GM21515 (cell line): ENCODE data around the gene RNF225.
"Not testable (repeated sequence)": the region's sequence is repeated elsewhere in the genome, so short reads cannot be mapped to it uniquely, and the experiment has no call there.

Experiments used
- ATAC-seq: cut with Tn5 transposase; IDR thresholded peaks from one replicate; pipeline ENCODE4 v1.9.1; 2021; ENCODE audit not compliant: unreplicated experiment

The RNF225 gene

DNA sequence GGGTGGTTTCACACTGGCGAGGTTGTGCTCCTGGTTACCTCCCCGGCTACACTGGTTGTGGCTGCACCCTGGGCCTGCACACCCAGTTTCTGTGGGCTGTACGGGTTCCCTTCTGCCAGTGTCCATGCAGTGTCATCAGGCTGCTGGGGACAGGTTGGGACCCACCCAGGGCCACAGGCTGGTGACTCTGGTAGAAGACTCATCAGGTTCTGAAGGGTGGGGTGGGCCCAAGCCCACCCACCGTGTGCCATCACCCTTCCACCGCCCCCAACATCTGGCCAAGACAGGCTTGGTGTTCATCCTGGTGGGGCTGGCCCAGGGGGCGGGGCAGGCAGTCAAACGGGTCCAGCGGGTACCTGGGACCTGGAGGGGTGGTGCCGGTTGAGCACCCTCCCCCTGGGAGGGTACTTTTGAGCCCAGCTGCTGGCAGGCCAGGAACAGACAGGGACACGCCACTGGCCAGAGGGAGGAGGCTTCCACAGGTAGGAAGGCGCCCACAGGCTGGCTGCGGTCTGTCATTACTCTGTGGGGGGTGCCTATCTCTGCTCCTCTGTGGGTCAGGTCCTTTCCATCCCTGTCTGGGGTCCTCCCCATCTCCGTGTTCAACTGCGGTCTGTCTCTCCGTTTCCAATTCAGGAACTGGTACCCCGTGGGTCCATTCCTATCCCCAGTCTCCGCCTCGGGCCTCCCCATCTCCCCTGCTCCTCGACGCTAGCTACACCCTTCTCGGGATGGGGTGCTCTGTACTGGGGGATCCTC lies at the start of gene RNF225:
Gene RNF225, plus strand, starts transcription at position 437 of the 759 bp plus-strand sequence. CDS start 434 bp downstream, outside the sequence.
- no peak for ATAC-seq

DNA sequence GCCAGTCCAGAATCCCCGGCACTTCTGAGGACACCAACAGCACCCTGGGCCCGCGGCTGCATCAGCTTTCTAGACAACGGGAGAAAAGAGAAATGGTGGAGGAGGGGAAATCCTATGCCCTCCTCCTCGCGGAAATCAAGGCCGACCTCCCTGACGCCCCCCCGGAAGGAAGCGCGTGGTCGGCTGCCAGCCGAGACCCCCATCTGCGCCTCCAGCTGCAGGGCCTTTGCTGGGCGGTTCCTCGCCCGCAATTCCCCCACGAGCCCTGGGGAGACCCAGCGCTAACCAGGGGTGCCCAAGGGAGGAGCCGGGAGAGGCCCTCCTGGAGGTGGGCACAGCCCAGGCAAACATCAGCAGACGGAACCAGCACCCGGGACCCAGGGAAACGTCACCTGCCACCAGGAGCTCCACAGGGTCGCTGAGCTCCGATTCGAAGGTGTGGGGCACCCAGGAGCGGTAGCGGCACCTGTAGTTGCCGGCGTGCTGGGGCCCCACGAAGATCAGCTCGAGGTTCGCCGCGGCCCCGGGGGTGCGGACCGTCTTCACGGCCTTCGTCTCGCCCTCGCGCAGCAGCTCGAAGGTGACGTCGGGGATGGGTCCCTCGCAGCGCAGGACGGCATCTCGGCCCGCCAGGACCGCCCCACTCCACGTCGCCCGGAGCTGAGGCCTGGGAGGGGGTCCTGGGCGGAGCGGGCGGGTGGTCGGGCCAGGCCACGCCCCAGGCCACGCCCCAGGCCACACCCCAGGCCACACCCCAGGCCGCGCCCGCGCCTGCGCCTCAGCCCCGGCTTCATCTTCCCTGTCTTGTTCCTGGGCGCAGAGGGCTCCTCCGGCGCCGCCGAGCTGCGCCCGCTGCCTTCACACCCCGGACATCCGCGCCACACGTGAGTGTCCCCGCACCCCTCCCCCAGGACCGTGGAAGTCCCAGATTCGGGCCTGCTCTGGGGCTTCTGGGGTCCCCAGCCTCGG lies 48.2 kb upstream of the RNF225 start:
- peak; percentile 75 for ATAC-seq

DNA sequence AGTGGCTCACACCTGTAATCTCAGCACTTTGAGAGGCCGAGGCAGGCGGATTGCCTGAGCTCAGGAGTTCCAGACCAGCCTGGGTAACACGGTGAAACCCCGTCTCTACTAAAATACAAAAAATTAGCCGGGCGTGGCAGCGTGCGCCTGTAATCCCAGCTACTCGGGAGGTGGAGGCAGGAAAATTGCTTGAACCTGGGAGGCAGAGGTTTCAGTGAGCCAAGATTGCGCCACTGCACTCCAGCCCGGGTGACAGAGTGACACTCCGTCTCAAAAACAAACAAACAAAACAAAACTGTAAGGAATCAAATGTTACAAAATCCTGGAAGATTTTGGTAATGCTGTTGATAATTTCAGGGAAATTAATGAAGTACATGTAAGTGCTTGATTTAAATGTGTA lies 47.4 kb upstream of the RNF225 start:
- not testable (repeated sequence) for ATAC-seq

DNA sequence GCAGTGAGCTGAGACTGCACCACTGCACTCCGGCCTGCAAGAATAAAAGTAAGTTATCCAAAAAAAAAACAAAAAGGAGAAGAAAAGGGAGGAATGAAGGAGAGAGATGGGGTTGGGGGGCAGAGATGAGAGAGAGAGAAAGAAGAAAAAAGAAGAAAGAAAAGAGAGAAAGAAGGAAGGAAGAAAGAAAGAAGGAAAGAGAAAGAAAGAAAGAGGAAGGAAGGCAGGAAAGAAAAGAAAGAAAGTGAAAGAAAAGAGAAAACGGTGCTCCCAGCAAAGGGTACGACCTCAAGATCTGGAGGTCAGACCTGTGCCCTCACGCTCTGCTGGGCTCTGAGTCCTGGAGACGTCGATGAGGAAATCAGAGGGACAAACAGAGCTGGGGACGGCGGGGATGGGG lies 45.9 kb upstream of the RNF225 start:
- ATAC-seq, result no peak

DNA sequence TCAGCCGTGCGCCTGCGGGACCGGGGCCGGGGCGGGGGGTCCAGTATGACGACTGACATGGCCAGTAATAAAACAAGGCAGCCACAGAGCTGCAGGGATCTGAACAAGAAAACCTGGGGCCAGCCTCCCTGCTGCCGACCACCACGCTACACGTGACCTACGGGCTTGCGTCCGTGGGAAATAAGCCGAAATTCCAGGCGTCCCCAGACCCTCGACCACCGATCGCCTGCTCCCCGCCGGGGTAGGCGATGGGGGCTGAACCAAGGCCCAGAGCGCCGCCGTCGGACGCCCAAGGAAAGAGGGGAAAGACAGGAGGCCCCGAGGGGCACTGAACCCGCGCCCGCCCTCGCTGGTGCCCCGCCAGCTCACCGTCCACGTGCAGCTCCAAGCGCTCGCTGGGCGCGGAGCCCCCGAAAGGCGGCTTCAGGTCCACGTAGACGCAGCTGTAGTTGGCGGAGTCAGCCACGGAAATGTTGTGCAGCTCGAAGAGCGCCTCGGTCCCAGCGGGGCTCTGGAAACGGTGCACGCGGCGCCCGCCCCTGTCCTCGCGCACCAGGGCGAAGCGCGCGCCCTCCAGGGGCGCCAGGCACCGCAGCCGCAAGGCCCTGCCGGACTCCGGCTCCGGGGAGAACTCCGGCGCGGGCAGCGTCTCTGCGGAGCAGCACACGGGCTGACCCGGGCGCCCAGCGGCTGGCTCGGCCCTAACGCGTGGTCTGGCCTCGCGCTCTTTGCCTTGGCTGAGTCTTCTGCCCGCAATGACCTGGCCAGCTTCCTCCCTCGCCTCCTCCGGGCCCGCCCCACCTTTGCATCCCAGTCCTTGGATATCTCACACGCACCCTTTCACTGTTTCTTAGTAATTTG lies 45.2 kb upstream of the RNF225 start:
- no peak for ATAC-seq

DNA sequence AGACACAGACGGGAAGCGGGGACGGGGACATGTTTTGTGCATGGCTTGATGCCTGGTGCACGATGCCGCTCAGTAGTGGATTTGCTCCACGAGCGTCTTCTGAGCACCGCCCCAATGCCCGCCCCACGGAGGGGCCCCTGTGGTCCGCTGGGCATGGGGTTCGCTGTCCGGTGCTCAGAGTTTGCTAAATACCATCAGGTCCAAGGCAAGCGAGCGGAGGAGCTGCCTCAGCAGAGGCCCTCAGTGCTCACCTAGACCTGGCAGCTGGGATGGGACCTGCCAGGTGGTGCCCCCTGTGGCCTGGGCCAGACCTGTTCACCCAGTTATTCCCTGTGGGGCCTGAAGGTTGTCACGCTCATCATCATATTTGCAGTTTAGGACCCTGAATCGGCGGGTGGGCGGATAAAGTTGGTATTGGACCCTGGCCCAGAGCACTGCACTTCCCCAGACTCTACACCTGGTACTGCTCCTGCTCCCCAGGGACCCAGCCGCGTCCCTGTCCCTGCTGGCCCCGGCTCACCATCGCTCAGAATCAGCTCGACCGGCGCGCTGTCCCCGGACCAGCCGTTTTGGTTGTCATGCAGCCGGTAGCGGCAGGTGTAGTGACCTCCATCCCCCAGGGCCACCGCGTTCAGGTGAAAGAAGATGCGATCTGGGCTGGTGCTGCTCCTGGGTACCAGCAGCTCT lies 44.4 kb upstream of the RNF225 start:
- ATAC-seq, result no peak

- ATAC-seq, result no peak
These were observed 43.9 kb upstream of the RNF225 start for GRCh38 chr19:58351558-58351878.

DNA sequence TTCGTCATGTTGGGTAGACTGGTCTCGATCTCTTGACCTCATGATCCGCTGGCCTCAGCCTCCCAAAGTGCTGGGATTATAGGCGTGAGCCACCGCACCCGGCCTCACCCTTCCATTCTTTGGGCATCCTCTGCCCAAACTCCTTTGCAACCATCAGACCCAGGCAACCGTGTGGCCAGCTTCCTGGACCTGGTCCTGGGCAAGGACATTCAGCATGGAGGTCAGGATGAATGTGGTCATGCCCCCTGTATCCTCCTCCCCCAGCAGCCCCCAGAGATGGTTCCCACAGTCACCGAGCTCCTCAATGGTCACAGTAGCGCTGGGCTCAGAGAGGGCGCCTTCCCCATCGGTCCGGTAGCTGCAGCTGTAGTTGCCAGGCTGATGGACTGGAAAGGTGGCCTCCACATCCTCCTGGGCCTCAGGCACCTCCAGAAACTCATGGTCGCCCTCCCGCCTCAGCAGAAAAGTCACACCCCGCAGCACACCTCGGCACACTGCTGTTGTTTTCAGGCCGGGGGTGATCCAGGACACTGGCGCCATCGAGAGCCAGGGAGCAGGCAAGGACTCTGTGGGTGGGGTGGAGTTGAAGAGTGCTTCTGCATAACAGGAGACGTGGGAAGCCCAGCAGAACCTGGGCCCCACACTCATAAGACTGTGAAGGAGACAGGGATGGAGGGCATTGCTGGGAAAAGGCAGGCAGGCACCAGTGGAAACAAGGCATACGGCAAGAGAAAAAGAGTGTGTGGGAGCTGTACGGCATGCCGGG lies 43.3 kb upstream of the RNF225 start:
- ATAC-seq, result no peak

DNA sequence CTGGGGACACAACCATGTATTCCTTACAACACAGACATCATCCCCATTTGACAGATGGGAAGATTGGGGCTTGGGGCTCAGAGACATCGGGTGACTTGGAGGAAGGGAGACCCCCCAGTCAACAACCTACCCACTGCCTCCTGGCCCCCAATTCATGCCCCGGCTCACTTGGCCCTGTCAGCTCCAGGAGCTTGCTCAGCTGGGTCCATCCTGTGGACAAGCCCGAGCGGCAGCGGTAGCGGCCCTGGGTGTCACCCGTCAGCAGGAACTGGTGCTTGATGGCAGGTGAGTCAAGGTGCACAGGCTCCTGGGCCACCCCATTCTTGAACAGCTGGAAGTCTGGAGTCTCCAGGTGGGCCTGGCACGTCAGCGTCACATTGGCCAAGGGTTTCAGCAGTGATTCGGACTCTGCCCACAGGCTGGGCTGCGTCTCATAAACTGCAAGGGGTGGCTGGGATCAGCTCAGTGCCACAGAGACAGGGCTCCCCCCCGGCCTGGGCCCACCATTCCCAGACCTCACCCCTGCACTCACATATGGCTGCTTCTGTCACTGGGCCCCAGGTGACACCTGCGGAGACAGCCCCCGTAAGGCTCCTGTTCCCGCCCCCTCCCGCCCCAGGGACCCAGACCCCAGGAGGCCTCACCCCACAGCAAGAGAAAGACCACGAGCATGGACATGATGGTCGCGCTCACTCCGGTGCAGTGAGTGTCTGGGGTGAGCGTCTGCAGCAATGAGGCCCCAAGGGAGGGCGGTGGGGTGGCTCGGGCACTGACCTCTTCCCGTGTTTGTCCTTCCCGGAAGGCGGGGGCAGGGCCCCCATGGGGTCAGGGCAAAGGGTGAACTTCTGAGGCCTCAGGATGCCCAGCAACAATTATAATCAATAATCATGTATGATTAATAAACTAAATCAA lies 42.4 kb upstream of the RNF225 start, which contains the start of gene A1BG:
Gene A1BG, minus strand, starts transcription at position 733 of the 912 bp plus-strand sequence. Its CDS starts 55 bp downstream, at position 678.
- no peak for ATAC-seq

DNA sequence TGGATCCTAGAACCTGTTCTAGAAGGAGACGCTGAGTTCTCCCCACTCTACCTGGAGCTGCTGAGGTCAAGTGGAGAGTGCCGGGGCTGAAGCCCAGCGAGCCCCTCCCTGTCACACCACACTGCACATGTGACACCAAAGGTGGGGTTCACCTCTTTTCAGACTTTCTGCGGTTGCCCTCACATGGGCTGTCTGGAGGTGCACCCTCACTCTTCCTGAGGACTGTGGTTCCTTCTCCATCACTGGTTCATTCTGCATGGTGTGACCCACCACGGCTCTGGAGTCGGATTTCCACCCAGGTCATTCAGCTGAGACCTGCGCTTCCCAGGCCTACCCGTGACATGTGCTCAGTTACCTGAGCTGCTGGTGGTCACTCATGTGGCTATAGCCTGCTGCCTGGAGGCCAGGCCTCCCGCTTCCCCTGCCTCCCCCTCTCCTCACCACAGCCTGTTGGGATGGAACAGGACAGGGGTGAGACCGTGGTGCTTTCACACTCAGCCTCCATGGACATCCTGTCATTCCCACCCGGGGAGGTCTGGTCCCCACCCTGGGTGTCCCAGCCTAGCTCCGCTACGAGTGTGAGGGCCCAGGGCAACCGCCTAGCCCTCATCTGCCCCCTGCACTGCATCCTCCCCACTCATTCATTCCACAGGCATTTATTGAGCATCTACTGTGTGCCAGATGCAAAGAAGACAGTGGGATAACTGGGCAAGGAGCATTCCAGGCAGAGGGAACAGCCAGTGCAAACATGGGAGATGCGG lies 41.6 kb upstream of the RNF225 start:
- ATAC-seq, result no peak

DNA sequence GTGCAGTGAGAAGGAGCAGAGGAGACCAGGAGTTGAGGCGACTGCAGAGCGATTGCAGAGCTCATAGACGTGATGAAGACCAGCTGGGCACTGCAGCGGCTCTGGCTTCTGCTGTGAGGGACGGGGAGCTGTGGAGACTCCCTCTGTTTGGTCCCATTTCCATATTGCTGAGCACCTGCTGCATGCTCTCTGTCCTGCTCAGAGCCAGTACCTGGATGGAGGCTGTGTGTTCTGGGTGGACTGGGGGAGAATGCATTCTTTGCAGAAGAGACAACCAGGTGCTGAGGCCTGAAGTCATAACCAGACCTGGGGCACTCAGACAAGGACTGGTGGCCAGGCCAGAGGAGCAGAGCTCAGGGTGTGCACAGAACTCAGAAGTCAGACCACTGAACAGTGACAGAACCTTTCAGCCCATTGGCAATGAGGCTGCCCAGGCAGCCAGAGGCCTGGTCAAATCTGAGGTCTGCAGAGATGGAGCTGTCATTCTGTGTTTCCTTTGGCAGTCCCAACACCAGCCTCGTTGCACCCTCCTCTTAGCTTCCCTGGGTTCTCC lies 40.9 kb upstream of the RNF225 start:
- no peak for ATAC-seq

GRCh38 chr19:58355215-58355796 lies 40.1 kb upstream of the RNF225 start:
- ATAC-seq, result no peak

DNA sequence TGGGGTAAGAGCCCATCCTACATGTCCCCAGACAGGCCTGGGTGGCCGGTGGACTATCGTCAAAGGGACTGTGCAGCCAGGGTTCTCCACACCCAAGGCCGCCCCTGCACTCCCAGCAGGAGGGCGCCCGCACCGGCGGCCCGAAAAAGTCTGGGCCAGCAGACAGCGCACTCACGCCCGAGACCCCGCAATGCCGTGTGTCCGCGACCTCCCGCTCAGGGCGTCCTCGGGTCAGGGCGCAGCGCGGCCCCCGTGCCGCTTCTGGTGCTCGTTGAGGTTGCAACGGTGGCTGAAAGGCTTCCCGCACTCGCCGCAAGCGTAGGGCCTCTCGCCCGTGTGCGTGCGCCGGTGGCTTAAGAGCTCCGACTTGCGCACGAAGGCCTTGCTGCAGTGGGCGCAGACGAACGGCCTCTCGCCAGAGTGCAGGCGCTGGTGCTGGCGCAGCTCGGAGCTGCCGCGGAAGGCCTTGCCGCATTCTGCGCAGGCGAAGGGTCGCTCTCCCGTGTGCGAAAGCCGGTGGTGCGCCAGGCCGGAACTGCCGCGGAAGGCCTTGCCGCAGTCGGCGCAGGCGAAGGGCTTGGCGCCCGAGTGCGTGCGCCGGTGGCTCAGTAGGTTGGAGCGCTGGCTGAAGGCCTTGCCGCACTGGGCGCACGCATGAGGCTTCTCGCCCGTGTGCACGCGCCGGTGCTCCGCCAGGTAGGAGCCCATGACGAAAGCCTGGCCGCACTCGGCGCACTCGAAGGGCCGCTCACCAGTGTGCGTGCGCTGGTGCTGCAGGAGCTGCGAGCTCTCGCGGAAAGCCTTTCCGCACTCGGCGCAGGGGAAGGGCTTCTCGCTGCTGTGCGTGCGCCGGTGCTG lies 39.3 kb upstream of the RNF225 start:
- ATAC-seq, result no peak

GRCh38 chr19:58356766-58357480 lies 38.5 kb upstream of the RNF225 start:
- ATAC-seq, result no peak

- ATAC-seq, result no peak
These were observed 37.8 kb upstream of the RNF225 start for GRCh38 chr19:58357481-58358145.
